Esophagus (tissue), 2 donors: ENCODE results near the gene COL10A1. TPM values are rescaled to one million over a fixed set of nuclear protein-coding genes. Genes with fewer than 3 reads are reported as not detected.

Experiments used
- H3K27ac ChIP-seq, 2 donors: one replicate each; pipeline ENCODE4 v1.5.1; 2013; ENCODE audit warnings: low read depth in 2 of 2, mild to moderate bottlenecking in 2 of 2, inconsistent platforms in 1 of 2, low read length in 1 of 2, moderate library complexity in 1 of 2
- H3K27me3 ChIP-seq, 2 donors: one replicate each; pipeline ENCODE4 v1.6.1; 2013; ENCODE audit warnings: low read length in 2 of 2, control low read depth in 1 of 2, mild to moderate bottlenecking in 1 of 2; ENCODE audit not compliant: insufficient read depth in 2 of 2, control insufficient read depth in 1 of 2
- H3K36me3 ChIP-seq, 2 donors: one replicate each; pipeline ENCODE4 v1.6.1; 2013; ENCODE audit warnings: low read length in 1 of 2; ENCODE audit not compliant: control insufficient read depth in 2 of 2, insufficient read depth in 2 of 2
- H3K4me1 ChIP-seq, 2 donors: one replicate each; pipeline ENCODE4 v1.6.1; 2013; ENCODE audit warnings: low read length in 1 of 2; ENCODE audit not compliant: control insufficient read depth in 2 of 2, insufficient read depth in 2 of 2
- H3K4me3 ChIP-seq, 2 donors: one replicate each; pipeline ENCODE4 v1.5.1; 2013; ENCODE audit warnings: low read length in 2 of 2, mild to moderate bottlenecking in 2 of 2, low read depth in 1 of 2, moderate library complexity in 1 of 2
- H3K9me3 ChIP-seq, 2 donors: one replicate each; pipeline ENCODE4 v1.6.1; 2013; ENCODE audit warnings: mild to moderate bottlenecking in 2 of 2, low read depth in 1 of 2, low read length in 1 of 2, moderate library complexity in 1 of 2; ENCODE audit not compliant: control insufficient read depth in 2 of 2, insufficient read depth in 1 of 2
- WGBS, 2 donors: extraction: QIAGEN DNeasy Blood & Tissue Kit; methylation state at CpG; one replicate each; pipeline ENCODE4 v1.1.7; 2013; 5-methylcytosine and 5-hydroxymethylcytosine counted together
- polyA plus RNA-seq, 2 donors: library from polyadenylated mRNA; stranded (reverse); fragments of 200-250 nt; gene quantifications; one replicate each; pipeline ENCODE4 v1.2.3, GENCODE V29; 2013
- donor health status: healthy with polysubstance abuse.
- donor health status: Bipolar disorder and iron deficiency.

COL10A1 gene
- polyA plus RNA-seq, 2 donors = not detected

DNA sequence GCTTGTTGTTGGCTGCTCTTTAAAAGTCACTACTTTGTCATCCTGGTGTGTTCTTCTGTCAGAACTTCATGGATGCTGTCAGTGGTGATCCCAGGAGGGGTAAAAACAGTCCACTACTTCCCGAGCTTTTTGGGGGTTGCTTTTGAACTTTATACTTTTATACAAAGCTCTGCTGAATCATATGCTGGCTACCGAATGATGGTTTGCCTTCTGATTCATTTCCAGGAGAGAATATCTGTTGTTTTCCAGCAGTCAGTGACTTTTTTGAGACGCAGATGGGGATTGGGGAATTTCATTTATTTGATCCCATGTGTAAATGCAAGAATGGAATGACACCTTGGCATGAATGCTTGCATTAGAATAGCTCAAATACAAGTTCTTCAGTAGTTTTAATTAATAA is 32.7 kb upstream of the COL10A1 start:
- no peaks in the 10 kb centered on the region for H3K27me3 ChIP-seq
- H3K4me1 ChIP-seq = no peaks in the 10 kb centered on the region
- H3K4me3 ChIP-seq = no peak overlapping the region
- no peak overlapping the region for H3K27ac ChIP-seq
- no peaks in the 10 kb centered on the region for H3K36me3 ChIP-seq
- WGBS, 2 donors = 44 to 47% methylated on average over 3 of the region's 3 CpGs
- no peaks in the 10 kb centered on the region for H3K9me3 ChIP-seq

DNA sequence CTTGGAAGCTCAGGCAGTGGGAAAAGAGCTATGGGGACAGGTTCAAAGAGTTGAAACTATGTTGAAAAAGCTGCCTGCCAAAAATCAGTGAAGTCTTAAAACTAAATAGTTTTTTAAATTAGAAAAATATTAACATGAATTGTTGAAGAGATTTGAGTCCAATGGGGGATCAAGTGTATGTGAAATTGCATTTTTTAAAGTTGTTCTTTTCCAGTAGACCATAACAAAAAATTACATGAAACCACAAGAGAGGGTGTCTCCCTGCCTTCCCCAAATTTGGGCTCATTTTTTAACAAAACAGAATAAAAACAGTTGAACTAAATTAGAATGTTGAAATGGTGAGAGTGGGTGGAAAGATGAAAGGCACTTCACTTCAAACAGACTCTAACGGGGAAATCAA is 31.5 kb upstream of the COL10A1 start:
- H3K27ac ChIP-seq = no peak overlapping the region
- H3K4me3 ChIP-seq = no peak overlapping the region
- no peaks in the 10 kb centered on the region for H3K9me3 ChIP-seq
- H3K27me3 ChIP-seq = no peaks in the 10 kb centered on the region
- WGBS, 2 donors = 76 to 83% methylated on average over 1 of the region's 1 CpG
- no peaks in the 10 kb centered on the region for H3K4me1 ChIP-seq
- H3K36me3 ChIP-seq = no peaks in the 10 kb centered on the region

DNA sequence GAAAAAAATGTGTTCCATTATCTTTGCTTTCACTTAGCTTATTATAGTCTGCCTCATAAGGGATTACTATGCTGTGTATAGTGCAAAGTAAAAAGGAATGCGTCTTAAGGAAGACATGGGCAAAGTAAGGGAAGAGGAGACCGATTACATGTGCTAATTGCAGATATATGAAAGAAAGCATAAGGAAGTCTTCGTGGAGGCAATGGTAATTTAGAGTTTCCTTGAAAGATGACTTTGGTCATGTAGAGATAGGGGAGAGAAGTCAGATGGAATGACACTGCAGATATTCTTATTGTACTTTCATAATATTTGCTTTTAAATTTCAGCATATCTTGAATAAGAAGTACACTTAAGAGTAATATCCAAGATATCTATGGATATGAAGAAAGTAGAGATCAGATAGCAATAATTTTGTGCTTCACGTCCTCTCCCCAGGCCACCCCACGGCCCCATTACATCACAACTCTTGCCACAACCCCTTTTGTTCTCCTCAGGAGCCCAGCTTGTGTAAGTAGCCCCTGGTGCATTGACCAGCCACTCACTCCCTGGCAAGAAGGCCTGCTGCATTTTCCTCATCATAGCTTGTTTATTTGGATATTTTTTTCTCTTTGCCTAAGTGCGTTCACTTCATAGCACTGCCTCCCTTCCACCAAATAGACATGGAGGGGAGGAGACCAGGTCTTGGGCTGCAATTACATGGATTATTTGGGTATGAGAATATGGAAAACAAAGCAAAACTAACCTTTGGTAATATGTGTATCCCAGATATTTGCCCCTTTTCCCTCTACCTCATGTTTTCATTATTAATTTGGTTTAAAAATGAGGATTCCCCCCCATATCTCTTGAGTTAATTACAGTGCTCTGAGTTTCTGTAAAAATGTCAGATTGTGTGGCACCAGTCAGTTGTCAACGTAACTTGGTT is 30.7 kb upstream of the COL10A1 start:
- 82 to 88% methylated on average over 7 of the region's 7 CpGs for whole genome bisulfite sequencing, 2 donors
- H3K9me3 ChIP-seq = no peaks in the 10 kb centered on the region
- H3K4me1 ChIP-seq = no peaks in the 10 kb centered on the region
- no peak overlapping the region for H3K27ac ChIP-seq
- H3K36me3 ChIP-seq = no peaks in the 10 kb centered on the region
- no peaks in the 10 kb centered on the region for H3K27me3 ChIP-seq
- H3K4me3 ChIP-seq = no peak overlapping the region

DNA sequence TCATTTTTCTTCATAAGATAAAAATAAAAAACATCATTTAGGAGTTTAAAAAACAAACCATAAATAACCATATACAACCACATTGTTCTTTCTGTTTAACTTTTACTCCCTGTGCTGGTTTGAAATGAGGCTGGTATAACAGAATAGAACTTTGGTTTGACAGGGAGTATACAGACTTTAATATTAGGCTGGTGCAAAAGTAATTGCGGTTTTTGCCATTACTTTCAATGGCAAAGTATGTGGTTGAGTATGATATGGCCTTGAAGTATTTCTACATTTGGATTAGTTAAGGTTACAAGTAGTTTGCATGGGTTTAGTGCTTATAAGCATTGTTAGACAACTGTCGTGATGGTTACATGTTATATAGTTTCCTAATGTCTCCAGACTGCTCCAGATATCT is 29.0 kb upstream of the COL10A1 start:
- 94 to 96% methylated on average over 2 of the region's 2 CpGs for WGBS, 2 donors
- H3K9me3 ChIP-seq = no peaks in the 10 kb centered on the region

DNA sequence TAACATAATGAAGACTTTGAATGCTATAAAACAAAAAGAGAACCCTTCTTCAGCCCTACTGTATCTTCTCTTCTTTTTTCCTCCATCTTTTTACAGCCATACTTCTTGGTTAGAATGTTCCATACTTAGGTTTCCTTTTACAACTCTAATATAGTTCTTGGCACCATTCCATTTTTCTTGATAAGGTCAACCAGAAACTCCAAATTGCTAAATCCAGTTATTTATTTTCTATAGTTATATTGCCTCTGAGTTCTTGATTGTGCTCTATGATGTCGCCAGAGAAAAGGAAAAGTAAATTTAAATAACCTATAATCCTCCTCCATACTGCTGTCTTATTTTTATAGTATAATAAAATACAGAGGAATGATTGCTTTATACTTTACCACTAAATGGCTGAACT is 26.7 kb upstream of the COL10A1 start:
- no peaks in the 10 kb centered on the region for H3K36me3 ChIP-seq
- H3K4me3 ChIP-seq = no peak overlapping the region
- no peak overlapping the region for H3K27ac ChIP-seq
- no peaks in the 10 kb centered on the region for H3K27me3 ChIP-seq
- no peaks in the 10 kb centered on the region for H3K4me1 ChIP-seq
- 59 to 90% methylated on average over 1 of the region's 1 CpG for WGBS, 2 donors
- no peaks in the 10 kb centered on the region for H3K9me3 ChIP-seq

More for the DNA sequence above, 29.0 kb upstream of the COL10A1 start:
- no peak overlapping the region for H3K4me3 ChIP-seq
- no peaks in the 10 kb centered on the region for H3K4me1 ChIP-seq
- no peaks in the 10 kb centered on the region for H3K27me3 ChIP-seq
- no peaks in the 10 kb centered on the region for H3K36me3 ChIP-seq
- H3K27ac ChIP-seq = no peak overlapping the region

DNA sequence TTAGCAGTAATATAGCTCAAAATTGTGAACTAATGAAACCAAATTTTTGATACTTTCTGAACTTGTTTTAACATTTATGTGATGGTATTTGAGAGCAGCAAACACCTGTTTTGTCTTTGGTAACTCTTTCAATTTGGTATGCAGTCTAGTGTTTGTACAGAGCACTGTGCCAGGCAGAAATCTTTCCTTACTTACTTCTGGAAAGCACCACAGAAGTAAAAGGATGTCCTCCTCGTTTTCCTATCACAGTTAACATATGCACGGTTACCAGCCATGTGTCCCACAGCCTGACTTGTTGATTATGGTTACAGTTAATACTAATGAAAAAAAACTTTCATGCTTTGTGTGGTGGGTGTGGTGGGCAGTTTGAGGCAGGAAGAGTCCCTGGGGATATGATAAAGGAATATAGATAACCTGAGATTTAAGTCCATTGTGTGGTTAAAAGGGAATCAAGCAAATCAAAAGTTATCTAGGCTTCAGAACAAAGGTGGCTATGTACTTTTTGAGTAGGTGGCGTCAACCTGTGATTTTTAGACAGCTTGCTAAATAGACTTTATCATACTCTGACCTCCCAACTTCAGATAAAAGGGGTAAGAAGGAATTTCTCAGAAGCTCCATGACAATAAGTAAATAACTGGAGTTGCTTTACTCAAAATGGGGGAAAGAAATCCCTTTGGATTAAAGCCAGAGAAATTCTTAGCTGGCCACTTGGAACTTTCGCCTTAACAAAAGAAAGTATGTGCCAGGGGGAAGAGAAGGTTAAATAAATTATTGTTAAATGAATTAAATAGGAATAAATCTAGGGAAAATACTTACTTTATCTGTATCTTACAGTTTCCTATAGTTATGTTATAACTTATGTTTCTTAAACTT is 20.1 kb upstream of the COL10A1 start:
- no peaks in the 10 kb centered on the region for H3K4me1 ChIP-seq
- no peaks in the 10 kb centered on the region for H3K36me3 ChIP-seq
- no peaks in the 10 kb centered on the region for H3K9me3 ChIP-seq
- no peaks in the 10 kb centered on the region for H3K27me3 ChIP-seq
- 77 to 84% methylated on average over 4 of the region's 4 CpGs for WGBS, 2 donors
- no peak overlapping the region for H3K27ac ChIP-seq
- no peak overlapping the region for H3K4me3 ChIP-seq

DNA sequence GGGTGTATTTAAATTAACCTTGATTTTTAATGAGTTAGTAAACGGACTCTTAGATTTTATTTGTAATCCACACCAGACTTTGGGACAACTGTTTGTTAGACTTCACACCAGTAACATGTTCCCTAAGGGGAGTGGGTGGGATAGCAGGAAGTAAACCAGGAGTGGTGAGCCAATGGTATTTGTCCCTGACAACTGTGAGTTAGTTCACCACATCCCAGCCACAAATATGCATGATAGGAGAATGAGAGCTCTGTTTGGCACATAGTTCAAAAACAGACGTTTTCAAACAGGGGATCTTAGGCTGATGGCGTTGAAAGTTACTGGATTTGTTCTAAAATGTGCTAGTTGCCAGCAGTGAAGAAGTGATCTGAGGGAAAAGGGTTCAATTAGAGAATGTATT is 18.7 kb upstream of the COL10A1 start:
- WGBS, 2 donors = 61 to 79% methylated on average over 3 of the region's 3 CpGs
- no peaks in the 10 kb centered on the region for H3K27me3 ChIP-seq
- no peaks in the 10 kb centered on the region for H3K4me1 ChIP-seq
- H3K36me3 ChIP-seq = no peaks in the 10 kb centered on the region
- H3K4me3 ChIP-seq = no peak overlapping the region
- H3K9me3 ChIP-seq = no peaks in the 10 kb centered on the region
- no peak overlapping the region for H3K27ac ChIP-seq

DNA sequence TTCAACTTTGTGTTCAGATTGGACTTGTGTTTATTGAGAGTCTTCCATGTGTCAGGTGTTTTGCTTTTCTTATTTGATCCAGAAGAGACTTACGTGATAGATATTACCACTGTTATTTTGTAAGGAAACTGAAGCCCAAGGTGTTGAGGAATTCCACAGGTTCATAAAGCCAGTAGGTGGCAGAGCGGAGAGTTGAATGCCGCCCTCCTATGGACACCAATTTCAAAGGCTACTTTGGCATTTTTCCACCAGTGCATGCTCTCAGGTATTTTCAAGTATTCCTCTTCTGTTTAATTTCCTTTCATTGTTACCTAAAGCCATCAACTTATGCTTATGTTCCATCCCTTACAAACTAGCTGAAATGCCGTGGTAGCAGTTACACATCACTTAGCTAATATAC is 14.0 kb upstream of the COL10A1 start:
- Histone ChIP-seq H3K27ac (no peak overlapping the region), H3K4me1 (no peaks in the 10 kb centered on the region), H3K27me3 (no peaks in the 10 kb centered on the region), H3K4me3 (no peak overlapping the region), H3K9me3 (no peaks in the 10 kb centered on the region), H3K36me3 (no peaks in the 10 kb centered on the region)
- 91 to 95% methylated on average over 4 of the region's 4 CpGs for WGBS, 2 donors

DNA sequence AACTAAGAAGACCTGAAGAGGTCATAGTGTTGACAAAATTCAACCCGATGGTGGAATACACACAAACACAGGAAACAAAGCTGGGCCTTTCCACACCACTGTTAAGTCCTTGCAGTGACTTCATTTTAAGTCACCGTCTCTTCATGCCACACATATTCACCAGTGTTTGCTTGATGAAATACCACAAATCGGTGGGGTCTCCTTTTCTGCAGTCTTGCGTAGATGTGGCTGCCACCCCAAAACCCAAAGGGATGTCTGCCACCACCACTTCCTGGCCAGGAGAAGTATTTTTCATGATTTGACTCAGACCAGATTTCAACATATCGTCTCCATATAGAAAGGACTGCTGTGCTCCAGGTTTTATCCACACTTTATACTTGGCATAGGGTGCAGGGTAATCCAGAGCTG is 11.0 kb upstream of the COL10A1 start:
- Histone ChIP-seq H3K36me3 (no peaks in the 10 kb centered on the region), H3K4me1 (no peaks in the 10 kb centered on the region), H3K27ac (no peak overlapping the region), H3K27me3 (no peaks in the 10 kb centered on the region), H3K4me3 (no peak overlapping the region), H3K9me3 (no peaks in the 10 kb centered on the region)
- WGBS, 2 donors = 79 to 85% methylated on average over 5 of the region's 5 CpGs
